ENCODE results near the gene SORCS2.

The SORCS2 gene

DNA sequence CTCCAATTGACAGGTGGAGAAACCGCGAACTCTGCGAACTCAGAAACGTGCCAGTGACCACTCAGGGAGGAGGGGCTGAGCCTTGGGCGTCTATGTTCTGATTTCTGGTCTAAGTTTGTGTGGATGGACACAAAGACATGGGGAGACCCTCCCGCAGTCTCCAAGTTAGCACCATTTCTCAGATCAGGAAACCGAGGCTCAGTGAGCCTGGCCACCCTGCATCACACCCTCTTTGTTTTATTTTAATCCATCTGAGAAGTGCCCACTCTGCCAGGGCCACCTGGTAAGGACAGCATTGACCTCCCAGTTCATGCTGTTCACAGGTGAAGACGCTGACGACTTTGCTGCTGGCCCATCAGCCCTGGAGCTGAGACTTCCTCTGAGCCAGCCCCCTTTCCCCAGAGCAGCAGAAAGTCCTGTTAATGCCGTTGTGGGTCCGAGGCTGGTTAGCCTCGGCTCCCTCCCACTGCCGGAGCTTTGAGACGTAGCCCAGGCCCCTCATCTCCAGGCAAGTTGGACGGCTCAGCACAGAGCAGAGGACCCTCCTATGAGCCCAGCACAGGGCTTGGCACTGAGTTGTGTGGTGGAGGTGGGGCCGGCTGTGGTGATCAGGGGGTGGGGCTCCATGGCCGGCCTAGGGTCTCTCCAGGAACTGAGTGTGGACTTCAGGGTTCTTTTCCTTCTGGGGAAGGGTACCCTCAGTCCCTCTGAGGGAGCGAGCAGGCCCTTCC lies 198.7 kb downstream of the SORCS2 start:
- no peak for DNase-seq (ENCODE audit: low read depth, low spot score)

DNA sequence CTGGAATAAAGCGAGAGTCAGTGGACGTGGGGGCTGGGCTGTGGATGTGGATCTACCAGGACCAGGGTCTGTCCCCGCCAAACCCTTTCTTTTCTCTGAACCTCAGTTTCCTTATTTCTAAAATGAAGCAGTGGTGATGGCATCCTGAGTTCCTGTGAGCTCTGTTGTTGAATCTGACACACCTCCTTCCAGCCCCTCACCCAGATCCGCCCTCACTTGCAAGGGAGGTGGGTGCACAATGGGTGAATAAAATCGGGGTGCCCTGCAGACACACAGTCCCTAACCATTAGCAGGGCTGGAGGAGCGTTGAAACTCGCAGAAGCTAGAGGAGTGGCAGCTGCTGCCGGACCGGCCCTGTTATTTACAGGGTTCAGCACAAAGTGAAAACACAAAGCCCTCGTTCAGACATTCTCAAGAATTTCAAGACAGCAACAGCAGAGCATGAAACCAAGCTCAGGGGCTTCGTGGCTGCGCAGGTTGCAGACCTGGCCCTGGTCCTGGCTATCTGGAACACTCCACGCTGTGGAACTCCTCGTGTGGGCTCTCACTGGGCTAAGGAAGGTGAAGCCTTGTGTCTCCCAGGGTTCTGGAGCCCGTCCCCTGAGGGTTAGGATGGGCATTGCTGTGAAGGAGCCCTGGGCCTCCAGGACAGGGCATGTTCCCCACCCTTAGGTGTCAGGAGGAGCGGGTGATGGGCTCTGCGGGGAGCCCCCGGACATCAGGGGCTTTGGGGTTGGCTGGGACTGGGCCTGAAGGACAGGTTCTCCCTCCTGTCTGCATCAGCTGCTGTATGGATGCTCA lies 199.5 kb downstream of the SORCS2 start:
- DNase-seq (ENCODE audit: low read depth, low spot score): no peak

DNA sequence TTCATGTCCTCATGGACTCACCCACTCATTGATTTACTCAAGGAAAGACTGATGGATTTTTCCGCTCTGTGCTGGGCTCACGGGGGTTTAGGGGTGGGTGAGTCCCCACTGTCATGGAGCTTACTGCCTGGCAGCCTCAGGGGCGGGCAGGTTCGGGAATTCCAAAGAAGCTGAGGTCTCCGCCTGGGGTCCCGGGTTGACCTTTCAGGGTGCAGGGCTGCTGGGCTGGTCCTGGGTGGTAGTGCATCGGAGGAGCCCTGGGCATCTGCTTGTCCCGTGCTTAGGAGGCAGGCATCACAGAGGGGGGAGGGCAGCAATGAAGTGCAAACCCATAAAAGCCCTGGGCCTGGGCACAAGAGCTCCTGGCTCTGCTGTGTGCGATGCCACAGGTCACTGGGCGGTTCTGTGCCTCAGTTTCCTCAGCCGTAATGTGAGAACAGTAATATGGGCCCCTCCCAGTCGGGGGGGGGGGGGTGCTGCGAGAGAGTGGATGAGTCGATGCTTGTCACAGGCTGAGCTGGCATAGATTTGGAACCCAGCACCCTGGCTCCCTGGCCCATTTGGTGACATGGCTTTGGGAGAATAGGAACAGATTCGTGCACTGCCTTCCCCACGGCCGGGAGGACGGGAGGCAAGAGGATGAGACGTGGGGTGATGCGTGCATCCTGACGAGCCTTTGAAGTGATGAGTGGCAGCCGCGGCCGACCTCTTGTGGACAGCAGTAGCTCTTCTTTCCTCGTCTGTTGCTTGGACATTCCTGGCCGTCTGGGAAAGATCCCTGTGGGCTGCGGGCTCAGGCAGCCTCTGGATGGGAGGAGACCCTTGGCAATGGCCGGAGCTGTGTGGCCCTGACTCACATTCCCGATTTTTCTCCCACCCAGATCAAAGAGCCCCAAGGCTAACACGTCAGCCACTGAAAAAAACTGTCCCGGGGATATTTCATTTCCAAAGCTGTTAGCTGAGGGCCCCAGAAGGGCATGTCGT lies 200.4 kb downstream of the SORCS2 start:
- DNase-seq (ENCODE audit: low read depth, low spot score): peak; percentile 62

DNA sequence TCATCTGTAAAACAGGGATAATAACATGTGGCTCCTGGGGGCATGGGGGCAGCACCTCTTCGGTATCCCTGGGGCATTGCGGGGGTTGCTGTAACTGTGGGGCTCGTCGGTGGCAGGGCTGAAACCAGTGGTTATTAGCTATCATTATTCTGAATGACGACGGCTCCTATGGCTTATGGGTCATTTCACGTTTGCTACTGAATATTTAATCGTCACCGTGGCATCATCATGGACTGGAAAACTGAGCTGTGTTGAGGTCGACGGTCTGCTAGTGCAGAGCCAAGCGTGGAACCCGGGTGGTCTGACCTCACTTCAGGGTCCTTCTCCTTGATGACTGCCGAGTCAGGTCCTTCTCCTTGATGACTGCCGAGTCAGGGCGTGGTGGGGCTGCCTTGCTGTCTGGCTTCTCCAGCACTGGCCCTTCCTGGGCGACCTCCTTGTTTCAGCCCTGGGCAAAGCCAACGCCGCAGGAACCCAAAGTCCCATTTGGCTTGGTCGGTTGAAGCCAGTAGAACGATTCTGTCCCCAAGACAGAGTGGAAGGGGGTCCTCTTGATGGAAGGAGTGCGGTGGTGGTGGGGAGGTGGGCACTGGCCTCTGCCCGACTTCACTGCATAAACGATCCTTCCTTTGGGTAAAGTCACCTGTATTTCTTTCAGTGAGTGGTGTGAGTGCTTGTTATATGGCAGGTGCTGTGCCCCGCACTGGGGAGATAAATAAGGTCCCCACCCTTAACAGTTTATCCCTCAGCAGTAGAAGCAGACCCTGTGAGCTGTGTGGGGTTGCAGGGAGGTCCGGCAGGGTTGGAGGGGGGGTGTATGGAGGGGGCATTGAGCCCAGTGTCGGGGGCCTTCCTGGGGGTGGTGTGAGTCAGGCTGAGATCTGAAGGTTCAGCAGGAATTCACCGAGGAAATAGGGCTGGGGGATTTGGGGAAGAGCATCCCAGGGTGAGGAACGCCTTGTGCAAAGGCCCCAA lies 201.6 kb downstream of the SORCS2 start:
- DNase-seq (ENCODE audit: low read depth, low spot score): no peak

DNA sequence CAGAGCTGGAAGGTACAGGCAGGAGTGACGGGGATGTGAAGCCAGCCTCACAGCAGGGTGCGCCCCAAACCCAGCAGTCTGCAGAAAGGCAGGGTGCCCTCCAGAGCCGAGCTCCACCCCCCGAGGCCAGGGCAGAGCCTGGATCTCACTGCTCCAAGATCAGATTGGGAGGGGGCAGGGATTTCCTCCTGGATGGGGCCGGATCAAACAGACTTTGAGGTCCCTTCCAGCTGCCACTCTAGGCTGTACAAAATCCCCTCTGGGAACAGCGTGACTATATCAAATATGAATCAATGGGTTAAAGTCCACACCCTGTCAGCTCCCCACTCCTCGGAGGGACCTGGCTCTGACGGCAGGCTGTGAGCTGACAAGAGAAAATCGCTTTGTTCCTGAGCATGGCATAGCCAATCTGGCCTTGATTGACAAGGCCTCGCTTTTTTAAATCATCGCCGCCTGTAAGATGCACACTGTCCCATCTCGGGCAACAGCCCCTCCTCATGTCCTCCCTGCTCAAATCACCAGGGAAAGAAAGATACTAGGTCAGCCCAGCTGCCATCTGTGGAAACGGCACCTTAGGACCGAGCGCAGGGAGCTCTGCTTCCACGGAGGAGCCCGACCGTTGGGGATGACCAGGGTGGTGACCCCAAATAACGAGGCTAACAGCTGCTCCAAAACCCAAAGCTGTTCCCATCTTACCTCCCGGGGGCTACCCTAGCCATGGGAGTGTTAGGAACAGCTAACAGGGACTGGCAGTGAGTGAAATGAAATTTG lies 202.5 kb downstream of the SORCS2 start:
- DNase-seq (ENCODE audit: low read depth, low spot score): no peak

DNA sequence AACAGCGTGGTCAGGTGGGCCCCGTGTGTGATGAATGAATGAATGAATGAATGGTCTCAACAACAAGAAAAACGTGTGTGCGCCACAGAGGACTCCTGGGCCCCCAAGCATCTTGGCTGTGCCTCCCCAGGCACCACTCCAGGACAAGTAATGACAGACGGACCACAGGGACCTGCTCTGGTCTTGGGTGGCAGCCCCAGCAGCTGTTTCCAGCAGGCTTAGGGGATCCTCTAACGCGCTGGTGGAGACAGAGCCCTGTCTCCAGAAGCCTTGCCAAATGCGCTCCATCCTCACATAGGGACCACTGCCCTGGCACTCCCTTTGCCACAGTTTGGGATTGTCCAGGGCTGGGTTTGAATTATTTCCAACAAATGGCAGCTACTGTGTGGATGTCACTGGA lies 203.3 kb downstream of the SORCS2 start:
- no peak for DNase-seq (ENCODE audit: low read depth, low spot score)

DNA sequence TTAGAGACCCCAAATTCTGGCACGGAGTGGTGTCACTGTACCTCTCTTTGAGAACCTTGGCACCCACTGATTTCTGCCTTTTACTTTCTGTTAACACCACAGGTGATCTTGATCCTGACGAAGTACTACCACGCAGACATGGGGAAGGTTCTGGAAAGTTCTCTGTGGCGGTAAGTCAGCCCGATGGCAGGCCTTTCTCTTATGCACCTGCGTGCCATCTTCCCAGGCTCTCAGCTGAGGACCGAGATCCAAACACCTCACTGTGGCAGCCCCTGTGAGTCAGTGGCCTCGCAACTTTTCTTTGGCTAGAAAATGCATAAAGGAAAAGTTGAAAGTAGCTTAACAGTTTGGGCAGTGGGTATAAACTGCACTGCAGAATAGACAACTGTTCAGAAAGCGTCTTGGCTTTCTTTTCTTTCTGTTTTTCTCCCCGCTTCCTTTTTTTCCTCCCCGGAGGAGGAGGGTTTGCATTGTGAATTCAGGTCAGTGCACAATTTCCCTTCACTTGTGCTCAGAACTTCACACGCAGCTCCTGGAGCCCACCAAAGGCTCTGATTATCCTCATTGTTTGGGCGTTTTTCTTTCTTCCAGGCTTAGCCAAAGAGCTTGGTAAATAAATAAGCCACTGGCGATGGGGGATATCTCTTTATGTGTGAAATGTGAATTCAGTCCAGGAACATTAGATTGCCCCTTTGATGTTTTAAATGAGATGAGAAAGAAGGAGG lies 204.0 kb downstream of the SORCS2 start:
- DNase-seq (ENCODE audit: low read depth, low spot score): no peak

DNA sequence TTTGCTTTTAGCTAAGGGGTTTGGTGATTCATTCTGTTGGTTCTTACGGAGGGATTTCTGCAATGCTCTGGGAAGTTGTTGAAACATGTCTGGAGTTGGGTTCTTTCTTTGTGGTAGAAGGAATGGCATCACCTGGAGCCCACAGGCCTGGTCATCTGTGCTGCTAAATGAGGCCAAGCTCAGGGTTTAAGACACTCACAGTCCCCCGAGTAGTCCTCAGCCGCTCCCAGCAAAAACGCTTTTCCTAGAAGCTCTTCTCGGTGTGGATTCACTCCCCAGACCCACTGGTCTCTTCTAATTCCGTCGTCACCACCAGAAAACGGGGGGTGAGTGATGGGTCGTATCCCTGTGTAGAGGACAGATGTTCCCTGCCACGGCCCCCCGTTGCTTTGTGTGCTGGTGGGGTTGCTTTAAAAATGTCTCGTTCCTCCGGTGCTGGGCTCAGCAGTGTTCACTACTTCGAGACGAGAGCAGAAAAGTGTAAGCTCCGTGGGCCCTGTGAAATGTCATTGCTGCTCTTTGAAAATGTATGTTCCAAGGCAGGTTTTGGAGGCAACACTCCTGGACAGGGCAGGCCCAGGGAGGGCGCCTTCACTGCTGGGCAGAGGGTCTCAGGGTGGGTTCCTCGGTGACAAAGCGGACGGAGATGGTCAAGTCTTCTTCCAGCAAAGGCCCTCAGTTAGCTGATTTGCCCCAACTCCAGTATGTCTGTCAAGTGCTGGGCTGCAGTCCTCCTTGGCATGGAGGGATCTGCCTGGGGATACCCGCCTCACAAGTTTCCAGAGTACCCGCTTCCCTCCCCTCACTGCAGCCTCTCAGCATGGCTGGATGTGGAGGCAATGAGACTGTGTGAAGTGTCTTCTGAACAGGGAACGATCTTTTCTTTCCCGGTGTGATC lies 205.1 kb downstream of the SORCS2 start:
- DNase-seq (ENCODE audit: low read depth, low spot score): peak; percentile 53

DNA sequence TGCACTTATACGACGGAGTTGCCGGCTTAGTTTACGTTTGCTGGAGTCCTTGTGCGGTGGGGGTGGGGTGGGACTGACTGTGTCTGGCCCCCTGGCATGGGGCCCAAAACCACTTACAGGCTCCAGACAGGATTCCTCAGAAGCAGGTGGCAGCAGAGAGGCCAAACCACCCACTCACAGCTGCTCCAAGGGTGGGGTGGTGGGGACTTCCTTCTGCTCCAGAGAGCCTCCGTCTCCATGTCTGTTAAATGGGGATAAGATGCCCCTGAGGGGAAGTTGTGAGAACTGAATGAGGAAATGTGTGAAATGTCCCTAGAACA lies 205.7 kb downstream of the SORCS2 start:
- peak; percentile 76 for DNase-seq (ENCODE audit: low read depth, low spot score)

DNA sequence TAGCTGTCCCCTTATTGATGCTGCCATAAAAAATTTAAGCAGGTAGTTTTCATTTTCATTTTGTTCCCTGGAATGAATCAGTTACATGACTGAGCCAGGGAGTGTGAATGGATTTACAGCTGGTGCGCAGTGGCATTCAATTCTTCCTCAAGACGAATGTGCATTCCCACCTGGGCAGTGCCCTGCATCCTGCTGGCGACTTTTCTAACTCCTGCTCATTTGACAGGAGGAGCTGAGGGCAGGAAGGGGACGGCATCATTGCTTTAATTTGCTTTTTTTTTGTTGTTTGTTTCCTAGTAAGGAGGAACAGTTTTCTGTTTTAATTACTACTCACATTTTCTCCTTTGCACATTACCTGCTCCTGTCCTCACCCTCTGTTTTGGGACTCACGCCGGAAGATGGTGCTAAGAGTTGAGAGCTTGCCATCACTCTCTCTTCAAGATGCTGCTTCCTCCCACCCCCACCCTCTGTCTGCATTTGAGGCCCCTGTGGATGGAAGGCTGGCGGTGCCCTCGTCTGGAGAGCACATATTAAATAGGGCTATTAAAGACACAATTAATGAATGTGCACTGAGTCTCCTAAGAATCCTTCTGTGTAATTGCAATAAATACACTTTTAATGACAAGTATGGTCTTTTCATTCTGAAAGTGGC lies 206.6 kb downstream of the SORCS2 start:
- no peak for DNase-seq (ENCODE audit: low read depth, low spot score)

DNA sequence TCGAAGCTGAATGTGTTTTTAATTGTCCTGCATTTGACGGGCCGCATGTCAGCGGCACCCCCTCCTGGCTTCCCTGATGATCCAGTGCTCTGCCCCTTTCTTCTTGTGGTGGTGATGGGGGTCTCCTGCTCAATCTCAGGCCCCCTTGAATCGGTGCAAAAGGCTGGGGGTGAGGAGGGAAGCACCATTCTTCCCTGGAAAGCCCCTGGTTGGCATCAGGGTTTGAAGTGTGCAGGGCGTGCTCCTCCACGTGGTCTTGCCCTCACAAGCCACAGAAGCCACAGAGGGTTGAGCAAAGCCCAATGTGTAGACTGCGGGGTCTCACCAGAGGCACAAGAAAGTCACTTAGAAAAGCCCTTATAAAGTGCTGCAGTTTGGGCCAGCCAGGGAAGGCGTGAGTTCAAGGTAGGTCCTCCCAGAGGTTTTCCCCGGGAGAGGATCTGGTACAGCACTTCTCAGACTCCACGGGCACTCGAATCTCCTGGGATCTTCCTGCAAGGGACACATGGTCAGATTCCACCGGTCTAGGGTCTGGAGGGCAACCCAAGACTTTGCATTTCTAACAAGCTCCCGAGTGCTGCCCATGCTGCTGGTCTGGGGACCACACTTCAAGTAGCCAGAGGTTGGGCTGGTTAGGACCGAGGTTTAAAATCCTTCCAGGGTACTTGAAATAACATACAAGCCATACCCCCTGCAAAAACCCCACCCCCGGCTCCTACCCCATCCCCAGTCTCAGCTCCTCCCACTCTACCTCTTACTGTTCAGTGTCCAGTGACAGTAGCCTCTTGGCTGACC lies 207.3 kb downstream of the SORCS2 start:
- no peak for DNase-seq (ENCODE audit: low read depth, low spot score)

DNA sequence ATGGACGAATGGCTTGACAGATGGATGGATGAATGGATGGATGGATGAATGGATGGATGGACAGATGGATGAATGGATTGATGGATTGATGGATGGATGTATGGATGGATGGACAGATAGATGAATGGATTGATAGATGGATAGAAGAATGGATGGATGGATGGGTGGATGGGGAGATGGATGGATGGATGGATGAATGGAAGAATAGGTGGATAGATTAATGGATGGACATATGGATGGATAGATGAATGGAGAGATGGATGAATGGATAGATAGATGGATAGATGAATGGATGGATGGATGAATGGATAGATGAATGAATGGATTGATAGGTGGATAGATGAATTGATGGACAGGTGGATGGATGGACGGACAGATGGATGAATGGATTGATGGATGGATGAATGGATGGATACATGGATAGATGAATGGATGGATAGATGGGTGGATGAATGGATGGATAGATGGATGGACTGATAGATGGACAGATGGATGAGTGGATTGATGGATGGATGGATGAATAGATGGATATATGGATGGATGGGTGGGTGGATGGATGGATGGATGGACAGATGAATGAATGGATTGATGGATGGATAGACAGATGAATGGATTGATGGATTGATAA lies 208.4 kb downstream of the SORCS2 start:
- DNase-seq (ENCODE audit: low read depth, low spot score): no peak

DNA sequence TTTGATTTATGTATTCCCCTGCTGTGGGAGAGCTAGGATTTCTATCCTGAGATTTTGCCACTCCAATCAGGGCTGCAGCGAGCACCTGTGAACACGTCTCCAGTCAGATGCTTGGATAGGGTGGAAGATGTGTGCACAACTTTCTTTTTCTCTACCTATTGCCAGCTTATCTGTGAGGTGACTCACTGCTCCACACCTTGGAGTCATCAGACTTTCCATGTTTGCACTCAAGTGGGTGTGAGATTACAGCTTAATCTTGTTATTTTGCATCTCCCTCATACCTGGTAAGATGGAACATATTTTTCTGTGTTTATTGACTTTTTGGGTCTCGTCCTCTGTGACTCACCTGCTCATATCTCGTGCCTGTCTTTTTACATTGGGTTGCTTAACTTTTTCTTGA lies 210.2 kb downstream of the SORCS2 start:
- no peak for DNase-seq (ENCODE audit: low read depth, low spot score)

DNA sequence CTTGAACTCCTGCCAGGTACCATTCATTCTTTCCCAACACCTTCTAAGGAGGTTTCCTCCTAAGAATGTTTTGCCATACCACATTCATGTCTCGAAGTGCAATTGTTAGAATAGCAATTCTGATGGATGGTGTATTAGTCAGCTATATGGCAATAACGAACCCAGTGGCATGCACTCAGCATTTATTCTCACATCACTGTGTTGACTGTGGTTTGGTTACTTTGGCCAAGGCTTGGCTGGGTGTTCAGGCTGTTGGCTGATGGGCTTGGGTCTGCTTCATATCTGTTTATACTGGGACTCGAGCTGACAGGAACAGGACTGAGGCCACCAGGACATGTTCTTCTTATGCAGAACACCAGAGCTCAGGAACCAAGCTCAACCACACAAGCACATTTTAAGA lies 210.7 kb downstream of the SORCS2 start:
- peak; percentile 79 for DNase-seq (ENCODE audit: low read depth, low spot score)

DNA sequence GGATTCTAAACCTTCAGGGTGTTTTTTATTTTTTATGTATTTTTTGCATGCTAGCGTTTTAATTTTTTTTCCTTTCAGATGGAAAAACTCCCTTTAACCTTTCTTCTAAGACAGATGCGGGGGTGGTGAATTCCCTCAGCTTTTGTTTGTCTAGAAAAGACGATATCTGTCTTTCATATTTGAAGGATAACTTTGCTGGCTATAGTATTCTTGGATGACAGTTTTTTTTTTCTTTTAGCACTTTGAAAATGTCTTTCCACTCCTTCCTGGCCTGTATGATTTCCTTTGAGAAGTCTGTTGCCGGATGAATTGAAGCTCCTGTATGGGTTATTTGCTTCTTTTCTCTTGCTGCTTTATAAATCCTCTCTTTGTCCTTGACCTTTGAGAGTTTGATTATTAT lies 215.8 kb downstream of the SORCS2 start:
- no peak for DNase-seq (ENCODE audit: low read depth, low spot score)

DNA sequence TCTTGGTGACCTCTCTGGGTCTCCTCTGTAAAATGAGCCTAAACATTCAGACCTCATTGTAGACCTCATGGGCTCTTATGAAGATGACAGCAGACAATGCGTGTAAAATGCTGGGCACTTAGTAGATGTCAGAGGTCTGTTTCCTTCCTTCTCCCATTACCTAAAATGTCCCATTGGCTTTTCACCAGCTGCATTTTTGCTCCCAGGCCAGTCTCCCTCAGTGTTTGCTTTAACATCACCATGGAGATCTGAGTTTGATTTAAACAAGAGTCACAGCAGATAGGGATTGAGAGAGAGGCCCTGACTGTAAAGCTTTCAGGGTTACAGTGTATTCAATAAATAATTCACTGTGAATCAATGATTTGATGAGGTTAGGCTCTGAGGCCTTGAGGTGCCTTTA lies 218.1 kb downstream of the SORCS2 start:
- DNase-seq (ENCODE audit: low read depth, low spot score): no peak

DNA sequence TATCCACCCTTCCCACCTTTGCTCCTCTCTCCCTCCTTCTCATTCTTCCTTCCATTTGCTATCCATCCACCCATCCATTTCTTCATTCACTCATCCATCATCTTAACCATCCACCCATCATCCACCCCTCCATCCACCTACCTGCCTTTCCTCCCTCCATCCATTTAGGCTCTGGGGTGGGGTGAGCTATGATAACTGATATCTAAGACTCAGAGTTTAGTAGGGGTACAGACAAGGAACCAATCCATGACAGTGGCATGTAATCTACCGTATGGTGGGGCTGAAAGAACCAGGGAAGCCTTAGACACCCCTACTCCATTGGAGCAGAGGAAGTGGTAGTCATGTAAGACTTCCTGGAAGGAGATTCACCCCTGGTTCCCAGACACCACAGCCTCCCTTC lies 219.2 kb downstream of the SORCS2 start:
- no peak for DNase-seq (ENCODE audit: low read depth, low spot score)
